IMR-90 (cell line): ENCODE data around the gene EDEM3. TPM values are rescaled to one million over a fixed set of nuclear protein-coding genes. Genes with fewer than 3 reads are reported as not detected.

Experiments used
- ATAC-seq: fragments of 200-7000 bp; cut with Tn5 transposase; 2 replicates; pipeline ENCODE4 v1.9.1; 2020; ENCODE audit warnings: low read depth, mild to moderate bottlenecking, moderate library complexity
- BruUV-seq: library from RNA; stranded (reverse); fragments of 400-500 nt; replicated peaks from 2 replicates; lab custom pipeline; 2021; lab: Mats Ljungman, UMichigan
- CTCF ChIA-PET: fragments of 300-600 bp; formaldehyde crosslinking; extraction: SDS; loops from one replicate; lab custom pipeline; 2021; ENCODE audit warnings: antibody characterized with exemption; lab: Yijun Ruan, JAX
- POLR2A ChIA-PET: fragments of 300-600 bp; sonication (Branson Sonifier 250); formaldehyde crosslinking; loops from one replicate; lab custom pipeline; 2022; ENCODE audit warnings: antibody characterized with exemption; ENCODE audit not compliant: unreplicated experiment; lab: Charles Lee
- DNase-seq: peaks from one replicate; pipeline ENCODE4 v3.0.0; 2013
- H2AFZ ChIP-seq: replicated peaks from 2 replicates; pipeline ENCODE3; 2013; ENCODE audit warnings: low read length, mild to moderate bottlenecking; ENCODE audit not compliant: poor library complexity
- H2AK5ac ChIP-seq: 2 replicates; pipeline ENCODE4 v1.6.1; 2013; ENCODE audit warnings: low read depth, low read length, inconsistent platforms
- H2AK9ac ChIP-seq: replicated peaks from 2 replicates; pipeline ENCODE3; 2013; ENCODE audit warnings: mild to moderate bottlenecking, low read depth, low read length, moderate library complexity; ENCODE audit not compliant: poor library complexity
- H2BK120ac ChIP-seq: 2 replicates; pipeline ENCODE4 v1.6.1; 2013; ENCODE audit warnings: low read depth, low read length, inconsistent platforms
- H2BK15ac ChIP-seq: 3 replicates; pipeline ENCODE4 v1.6.1; 2013; ENCODE audit warnings: low read depth, low read length, inconsistent platforms
- H2BK20ac ChIP-seq: 2 replicates; pipeline ENCODE4 v1.6.1; 2013; ENCODE audit warnings: low read depth, mild to moderate bottlenecking, inconsistent platforms, low read length, moderate library complexity
- H2BK5ac ChIP-seq: 2 replicates; pipeline ENCODE4 v1.6.1; 2013; ENCODE audit warnings: mild to moderate bottlenecking, low read depth, low read length, inconsistent platforms; ENCODE audit not compliant: poor library complexity, severe bottlenecking
- H3K14ac ChIP-seq: replicated peaks from 2 replicates; pipeline ENCODE4 v1.6.1; 2013; ENCODE audit warnings: low read depth, low read length, inconsistent platforms
- H3K18ac ChIP-seq: 2 replicates; pipeline ENCODE4 v1.6.1; 2013; ENCODE audit warnings: low read depth, low read length, control low read depth
- H3K23ac ChIP-seq: 2 replicates; pipeline ENCODE4 v1.6.1; 2013; ENCODE audit warnings: low read depth, low read length, inconsistent platforms
- H3K27ac ChIP-seq: 2 replicates; pipeline ENCODE4 v1.5.1; 2013; ENCODE audit warnings: mild to moderate bottlenecking, control low read depth, low read length; ENCODE audit not compliant: insufficient read depth
- H3K27me3 ChIP-seq: 2 replicates; pipeline ENCODE4 v1.6.1; 2013; ENCODE audit warnings: low read length; ENCODE audit not compliant: control insufficient read depth, insufficient read depth
- H3K36me3 ChIP-seq: 2 replicates; pipeline ENCODE4 v1.6.1; 2013; ENCODE audit warnings: low read length, mixed read lengths; ENCODE audit not compliant: control insufficient read depth, insufficient read depth
- H3K4ac ChIP-seq: 2 replicates; pipeline ENCODE4 v1.6.1; 2013; ENCODE audit warnings: low read depth, low read length, inconsistent platforms
- H3K4me1 ChIP-seq: 2 replicates; pipeline ENCODE4 v1.6.1; 2013; ENCODE audit warnings: low read length, mixed read lengths; ENCODE audit not compliant: control insufficient read depth, insufficient read depth
- H3K4me2 ChIP-seq: 2 replicates; pipeline ENCODE4 v1.6.1; 2013; ENCODE audit warnings: low read depth, mild to moderate bottlenecking, control low read depth, low read length, moderate library complexity
- H3K4me3 ChIP-seq: 2 replicates; pipeline ENCODE4 v1.5.1; 2013; ENCODE audit warnings: low read depth, mild to moderate bottlenecking, control low read depth, low read length, moderate library complexity; ENCODE audit not compliant: insufficient read depth
- H3K56ac ChIP-seq: 2 replicates; pipeline ENCODE4 v1.6.1; 2013; ENCODE audit warnings: low read length, inconsistent platforms; ENCODE audit not compliant: insufficient read depth; ENCODE audit errors: extremely low read depth
- H3K79me1 ChIP-seq, 2 experiments: 2 replicates each; pipeline ENCODE4 v1.6.1; 2013; ENCODE audit warnings: low read length in 2 of 2, inconsistent platforms in 1 of 2, low read depth in 1 of 2
- H3K9ac ChIP-seq: 2 replicates; pipeline ENCODE4 v1.6.1; 2013; ENCODE audit warnings: low read depth, low read length, control low read depth
- H3K9me1 ChIP-seq: 2 replicates; pipeline ENCODE4 v1.6.1; 2013; ENCODE audit warnings: low read length, inconsistent platforms; ENCODE audit not compliant: insufficient read depth
- H3K9me3 ChIP-seq: 2 replicates; pipeline ENCODE4 v1.6.1; 2013; ENCODE audit warnings: low read length; ENCODE audit not compliant: control insufficient read depth, insufficient read depth
- H4K20me1 ChIP-seq: 2 replicates; pipeline ENCODE4 v1.6.1; 2013; ENCODE audit warnings: low read length, inconsistent platforms; ENCODE audit not compliant: insufficient read depth
- H4K5ac ChIP-seq: 2 replicates; pipeline ENCODE4 v1.6.1; 2013; ENCODE audit warnings: mild to moderate bottlenecking, low read depth, low read length, control low read depth
- H4K8ac ChIP-seq, 2 experiments: 2 replicates each; pipeline ENCODE4 v1.6.1; 2013; ENCODE audit warnings: low read depth in 2 of 2, low read length in 2 of 2, control low read depth in 1 of 2, inconsistent platforms in 1 of 2
- H4K91ac ChIP-seq: 2 replicates; pipeline ENCODE4 v1.6.1; 2013; ENCODE audit warnings: low read depth, low read length, inconsistent platforms; ENCODE audit not compliant: insufficient read depth
- BHLHE40 ChIP-seq: fragments of 150-350 bp; IDR thresholded peaks from 2 replicates; pipeline ENCODE4 v1.6.1; 2016; ENCODE audit warnings: mild to moderate bottlenecking, low read depth, low read length
- CEBPB ChIP-seq: IDR thresholded peaks from 2 replicates; pipeline ENCODE4 v1.6.1; 2012; ENCODE audit warnings: low read depth, low read length, improper control_type of control experiment
- CHD1 ChIP-seq: IDR thresholded peaks from 2 replicates; pipeline ENCODE4 v1.6.1; 2012; ENCODE audit warnings: low read depth, low read length, improper control_type of control experiment
- ELK1 ChIP-seq: fragments of 150-350 bp; IDR thresholded peaks from 2 replicates; pipeline ENCODE4 v1.6.1; 2016; ENCODE audit warnings: low read depth, mild to moderate bottlenecking, low read length, moderate library complexity, borderline replicate concordance
- MAZ ChIP-seq: IDR thresholded peaks from 2 replicates; pipeline ENCODE4 v1.6.1; 2012; ENCODE audit warnings: low read depth, mild to moderate bottlenecking, low read length, improper control_type of control experiment, moderate library complexity, borderline replicate concordance
- MXI1 ChIP-seq: IDR thresholded peaks from 2 replicates; pipeline ENCODE4 v1.6.1; 2012; ENCODE audit warnings: low read depth, mild to moderate bottlenecking, low read length, moderate library complexity, borderline replicate concordance
- NFE2L2 ChIP-seq: fragments of 150-350 bp; IDR thresholded peaks from 2 replicates; pipeline ENCODE4 v1.6.1; 2016; ENCODE audit warnings: low read depth, mild to moderate bottlenecking, low read length
- POLR2A ChIP-seq: IDR thresholded peaks from 2 replicates; pipeline ENCODE4 v1.6.1; 2012; ENCODE audit warnings: mild to moderate bottlenecking, low read depth, low read length
- RAD21 ChIP-seq: IDR thresholded peaks from 2 replicates; pipeline ENCODE4 v1.6.1; 2012; ENCODE audit warnings: low read length, improper control_type of control experiment
- SMC3 ChIP-seq: fragments of 150-350 bp; IDR thresholded peaks from 2 replicates; pipeline ENCODE4 v1.6.1; 2016; ENCODE audit warnings: low read depth, mild to moderate bottlenecking, antibody characterized with exemption, low read length, moderate library complexity
- WGBS, 2 experiments: methylation state at CpG; one replicate each; pipeline versions ENCODE4 v1.1.5 to v1.1.7; 2013; ENCODE audit warnings: missing lambda C conversion rate in 2 of 2; ENCODE audit not compliant: insufficient read length in 1 of 2; ENCODE audit errors: extremely low coverage in 2 of 2; 5-methylcytosine and 5-hydroxymethylcytosine counted together
- dilution Hi-C: fragments of 300-500 bp; cut with HindIII; formaldehyde crosslinking; loops from one replicate; pipeline ENCODE4 v1.14.3; 2018; ENCODE audit warnings: low sequenced_read_pairs; ENCODE audit not compliant: unreplicated experiment
- in situ Hi-C: fragments of 300-500 bp; cut with MboI; formaldehyde crosslinking; loops from 3 replicates; pipeline ENCODE4 v1.14.3; 2019; ENCODE audit warnings: low sequenced_read_pairs, inconsistent platforms, mixed read lengths
- intact Hi-C: fragments of 100-400 bp; cut with micrococcal nuclease; formaldehyde crosslinking; loops from 2 replicates; pipeline ENCODE4 v1.10.0; 2022
- polyA plus RNA-seq, 3 experiments: library from polyadenylated mRNA; depleted of rRNA; stranded (reverse); fragments of >200 nt; gene quantifications; 2 replicates each; pipeline ENCODE4 v1.2.3, GENCODE V29; 2012; ENCODE audit warnings: low replicate concordance in 1 of 3
- total RNA-seq: library from RNA; depleted of rRNA; stranded (reverse); fragments of >200 nt; gene quantifications from 2 replicates; pipeline ENCODE4 v1.2.3, GENCODE V29; 2012

EDEM3 gene
- total and polyA plus RNA-seq, 2 of the 4 experiments (the other 2 are of a cell fraction) = 17.5 to 29.9 TPM

- TF ChIP-seq POLR2A = no peak
Observed at GRCh38 chr1:184686540-184686939, 68.1 kb downstream of the EDEM3 start (continued).

GRCh38 chr1:184685116-184685515, 69.5 kb downstream of the EDEM3 start:
- no peak overlapping the region for H2BK5ac ChIP-seq
- dilution Hi-C loops = no loop called here
- H3K23ac ChIP-seq = no peak overlapping the region
- in situ Hi-C loops = no loop called here
- H4K8ac ChIP-seq = no peak overlapping the region
- no peak for TF ChIP-seq BHLHE40
- TF ChIP-seq NFE2L2 = no peak
- no peak for TF ChIP-seq RAD21
- TF ChIP-seq SMC3 = no peak
- no peak for TF ChIP-seq MAZ
- no peak for TF ChIP-seq ELK1
- no peak for TF ChIP-seq MXI1
- no peak for TF ChIP-seq CHD1
- no peak for TF ChIP-seq POLR2A
- TF ChIP-seq CEBPB = no peak
- H3K27me3 ChIP-seq = no peaks in the 10 kb centered on the region
- no peaks in the 10 kb centered on the region for H3K79me1 ChIP-seq
- no peak overlapping the region for H2BK15ac ChIP-seq
- 87% methylated on average over 4 of the region's 7 CpGs; no CpG with 5 or more reads in 1 of the 2 experiments for WGBS, 2 experiments
- H2BK20ac ChIP-seq = no peak overlapping the region
- H2AK5ac ChIP-seq = no peak overlapping the region
- H2AFZ ChIP-seq = no peak overlapping the region
- no peak for ATAC-seq
- H4K91ac ChIP-seq = no peak overlapping the region
- H4K5ac ChIP-seq = no peak overlapping the region
- intact Hi-C loops = no loop called here
- H3K4me2 ChIP-seq = no peak overlapping the region
- no peaks in the 10 kb centered on the region for H3K9me1 ChIP-seq
- ChIA-PET CTCF (interaction anchor here (1.0 to 2.0 kb wide), 2 partner anchors 10 to 21 kb away, joined by 3 to 4 read pairs; no protein-coding TSS in a partner anchor), POLR2A (no interaction called here)
- H3K36me3 ChIP-seq = no peaks in the 10 kb centered on the region
- H3K18ac ChIP-seq = no peak overlapping the region
- H3K4me1 ChIP-seq = no peaks in the 10 kb centered on the region
- H3K9me3 ChIP-seq = peaks cover 7% of the 10 kb centered on the region
- BruUV-seq = no TSS peak
- H3K4me3 ChIP-seq = no peak overlapping the region
- H3K56ac ChIP-seq = no peak overlapping the region
- H3K4ac ChIP-seq = no peak overlapping the region
- DNase-seq = no peak
- H3K14ac ChIP-seq = no peak overlapping the region
- no peaks in the 10 kb centered on the region for H4K20me1 ChIP-seq
- no peak overlapping the region for H2BK120ac ChIP-seq
- H3K9ac ChIP-seq = no peak overlapping the region
- H3K27ac ChIP-seq = no peak overlapping the region
- H2AK9ac ChIP-seq = no peak overlapping the region
